Esophagus (tissue), 2 donors: ENCODE measurements around the gene HPSE2. TPM values are rescaled to one million over a fixed set of nuclear protein-coding genes. Genes with fewer than 3 reads are reported as not detected.
"Not testable (repeated sequence)": the region's sequence is repeated elsewhere in the genome, so short reads cannot be mapped to it uniquely, and the experiment has no call there.

Experiments
- H3K27ac ChIP-seq, 2 donors: one replicate each; pipeline ENCODE4 v1.5.1; 2013; ENCODE audit warnings: low read depth in 2 of 2, mild to moderate bottlenecking in 2 of 2, inconsistent platforms in 1 of 2, low read length in 1 of 2, moderate library complexity in 1 of 2
- H3K27me3 ChIP-seq, 2 donors: one replicate each; pipeline ENCODE4 v1.6.1; 2013; ENCODE audit warnings: low read length in 2 of 2, control low read depth in 1 of 2, mild to moderate bottlenecking in 1 of 2; ENCODE audit not compliant: insufficient read depth in 2 of 2, control insufficient read depth in 1 of 2
- H3K36me3 ChIP-seq, 2 donors: one replicate each; pipeline ENCODE4 v1.6.1; 2013; ENCODE audit warnings: low read length in 1 of 2; ENCODE audit not compliant: control insufficient read depth in 2 of 2, insufficient read depth in 2 of 2
- H3K4me1 ChIP-seq, 2 donors: one replicate each; pipeline ENCODE4 v1.6.1; 2013; ENCODE audit warnings: low read length in 1 of 2; ENCODE audit not compliant: control insufficient read depth in 2 of 2, insufficient read depth in 2 of 2
- H3K4me3 ChIP-seq, 2 donors: one replicate each; pipeline ENCODE4 v1.5.1; 2013; ENCODE audit warnings: low read length in 2 of 2, mild to moderate bottlenecking in 2 of 2, low read depth in 1 of 2, moderate library complexity in 1 of 2
- H3K9me3 ChIP-seq, 2 donors: one replicate each; pipeline ENCODE4 v1.6.1; 2013; ENCODE audit warnings: mild to moderate bottlenecking in 2 of 2, low read depth in 1 of 2, low read length in 1 of 2, moderate library complexity in 1 of 2; ENCODE audit not compliant: control insufficient read depth in 2 of 2, insufficient read depth in 1 of 2
- WGBS, 2 donors: extraction: QIAGEN DNeasy Blood & Tissue Kit; methylation state at CpG; one replicate each; pipeline ENCODE4 v1.1.7; 2013; 5-methylcytosine and 5-hydroxymethylcytosine counted together
- polyA plus RNA-seq, 2 donors: library from polyadenylated mRNA; stranded (reverse); fragments of 200-250 nt; gene quantifications; one replicate each; pipeline ENCODE4 v1.2.3, GENCODE V29; 2013
- donor health status: healthy with polysubstance abuse.
- donor health status: Bipolar disorder and iron deficiency.

Gene HPSE2
- polyA plus RNA-seq, 2 donors: 2.1 to 3.5 TPM

GRCh38 chr10:99172128-99172738 is 63.4 kb downstream of the HPSE2 start:
- Histone ChIP-seq H3K27ac (no peak overlapping the region), H3K4me1 (no peaks in the 10 kb centered on the region), H3K4me3 (no peak overlapping the region), H3K36me3 (no peaks in the 10 kb centered on the region), H3K9me3 (no peaks in the 10 kb centered on the region), H3K27me3 (no peaks in the 10 kb centered on the region)
- 38 to 41% methylated on average over 5 of the region's 5 CpGs for WGBS, 2 donors

GRCh38 chr10:99170116-99170675 is 65.5 kb downstream of the HPSE2 start:
- WGBS, 2 donors: 40 to 48% methylated on average over 2 of the region's 2 CpGs
- Histone ChIP-seq H3K36me3 (no peaks in the 10 kb centered on the region), H3K9me3 (no peaks in the 10 kb centered on the region), H3K27me3 (no peaks in the 10 kb centered on the region), H3K27ac (no peak overlapping the region), H3K4me1 (no peaks in the 10 kb centered on the region), H3K4me3 (no peak overlapping the region)

GRCh38 chr10:99161165-99161564 is 74.5 kb downstream of the HPSE2 start:
- no peaks in the 10 kb centered on the region for H3K27me3 ChIP-seq
- H3K9me3 ChIP-seq: no peaks in the 10 kb centered on the region
- no peaks in the 10 kb centered on the region for H3K4me1 ChIP-seq
- no peak overlapping the region for H3K27ac ChIP-seq
- WGBS, 2 donors: 65 to 73% methylated on average over 4 of the region's 4 CpGs
- no peak overlapping the region for H3K4me3 ChIP-seq
- H3K36me3 ChIP-seq: no peaks in the 10 kb centered on the region

- no peaks in the 10 kb centered on the region for H3K27me3 ChIP-seq
- no peak overlapping the region for H3K27ac ChIP-seq
- H3K9me3 ChIP-seq: no peaks in the 10 kb centered on the region
- WGBS, 2 donors: 50 to 51% methylated on average over 2 of the region's 2 CpGs
- no peaks in the 10 kb centered on the region for H3K36me3 ChIP-seq
- H3K4me3 ChIP-seq: no peak overlapping the region
- H3K4me1 ChIP-seq: no peaks in the 10 kb centered on the region
These were observed 92.0 kb downstream of the HPSE2 start for GRCh38 chr10:99143651-99144050.

GRCh38 chr10:99143011-99143410 is 92.6 kb downstream of the HPSE2 start:
- Histone ChIP-seq H3K4me3 (no peak overlapping the region), H3K4me1 (no peaks in the 10 kb centered on the region), H3K27me3 (no peaks in the 10 kb centered on the region), H3K27ac (no peak overlapping the region), H3K36me3 (no peaks in the 10 kb centered on the region), H3K9me3 (no peaks in the 10 kb centered on the region)

GRCh38 chr10:99132897-99133296 is 102.8 kb downstream of the HPSE2 start:
- H3K27me3 ChIP-seq, H3K4me3 ChIP-seq, H3K4me1 ChIP-seq, H3K27ac ChIP-seq, H3K9me3 ChIP-seq, H3K36me3 ChIP-seq: not testable (repeated sequence)
- 35% methylated on average over 3 of the region's 3 CpGs for WGBS, 2 donors

GRCh38 chr10:99125879-99126278 is 109.8 kb downstream of the HPSE2 start:
- Histone ChIP-seq H3K27me3 (no peaks in the 10 kb centered on the region), H3K9me3 (no peaks in the 10 kb centered on the region), H3K4me3 (no peak overlapping the region), H3K4me1 (no peaks in the 10 kb centered on the region), H3K36me3 (no peaks in the 10 kb centered on the region), H3K27ac (peak overlapping the region in 1 of 2 donors; percentile 4)
- WGBS, 2 donors: 50 to 59% methylated on average over 3 of the region's 3 CpGs

GRCh38 chr10:99124376-99124775 is 111.3 kb downstream of the HPSE2 start:
- 67 to 90% methylated on average over 1 of the region's 1 CpG for WGBS, 2 donors

GRCh38 chr10:99123851-99124250 is 111.8 kb downstream of the HPSE2 start:
- H3K4me3 ChIP-seq: no peak overlapping the region
- no peak overlapping the region for H3K27ac ChIP-seq
- H3K9me3 ChIP-seq: no peaks in the 10 kb centered on the region
- H3K4me1 ChIP-seq: no peaks in the 10 kb centered on the region
- H3K27me3 ChIP-seq: no peaks in the 10 kb centered on the region
- H3K36me3 ChIP-seq: no peaks in the 10 kb centered on the region
- 77 to 87% methylated on average over 5 of the region's 5 CpGs for WGBS, 2 donors

More at GRCh38 chr10:99124376-99124775, 111.3 kb downstream of the HPSE2 start:
- no peaks in the 10 kb centered on the region for H3K36me3 ChIP-seq
- H3K27ac ChIP-seq: no peak overlapping the region
- H3K4me1 ChIP-seq: no peaks in the 10 kb centered on the region
- no peak overlapping the region for H3K4me3 ChIP-seq
- no peaks in the 10 kb centered on the region for H3K27me3 ChIP-seq
- no peaks in the 10 kb centered on the region for H3K9me3 ChIP-seq

GRCh38 chr10:99123336-99123735 is 112.3 kb downstream of the HPSE2 start:
- 72 to 80% methylated on average over 3 of the region's 3 CpGs for WGBS, 2 donors
- no peak overlapping the region for H3K4me3 ChIP-seq
- no peaks in the 10 kb centered on the region for H3K27me3 ChIP-seq
- no peak overlapping the region for H3K27ac ChIP-seq
- H3K9me3 ChIP-seq: no peaks in the 10 kb centered on the region
- no peaks in the 10 kb centered on the region for H3K36me3 ChIP-seq
- no peaks in the 10 kb centered on the region for H3K4me1 ChIP-seq
